B cell (primary cell): ENCODE results near the gene COL25A1. TPM values are rescaled to one million over a fixed set of nuclear protein-coding genes. Genes with fewer than 3 reads are reported as not detected.

Experiments used
- ATAC-seq: fragments of 200-7000 bp; cut with Tn5 transposase; one replicate; pipeline ENCODE4 v1.10.0; 2021; ENCODE audit warnings: low read depth, mild to moderate bottlenecking, moderate number of reproducible peaks, moderate library complexity
- CTCF ChIA-PET: fragments of 350-600 bp; sonication (Branson Sonifier 250); formaldehyde crosslinking; loops from one replicate; lab custom pipeline; 2021; ENCODE audit warnings: antibody characterized with exemption, inconsistent platforms; lab: Charles Lee
- POLR2A ChIA-PET: fragments of 350-600 bp; sonication (Branson Sonifier 250); formaldehyde crosslinking; loops from one replicate; lab custom pipeline; 2021; ENCODE audit warnings: antibody characterized with exemption; lab: Charles Lee
- DNase-seq: peaks from one replicate; pipeline ENCODE4 v3.0.0; 2013
- H2AFZ ChIP-seq: 2 replicates; pipeline ENCODE4 v1.6.1; 2012; ENCODE audit warnings: mild to moderate bottlenecking, low read depth, low read length; ENCODE audit not compliant: insufficient read depth, poor library complexity, severe bottlenecking
- H3K27ac ChIP-seq, 2 donors: 1 replicate in 1 of 2; 2 replicates in 1 of 2; pipeline ENCODE4 v1.5.1; 2012 to 2013; ENCODE audit warnings: low read length in 2 of 2, mild to moderate bottlenecking in 2 of 2, moderate library complexity in 1 of 2
- H3K27me3 ChIP-seq, 4 experiments: fragments of 200-600 bp in 1 of 4; sonication (generic) in 1 of 4; replicated peaks in 1 of 4; 1 replicate in 2 of 4; 2 replicates in 2 of 4; pipeline versions ENCODE4 v1.6.1 to v1.7.0; 2013 to 2016; ENCODE audit warnings: low read length in 3 of 4, mild to moderate bottlenecking in 2 of 4, mixed read lengths in 1 of 4, moderate library complexity in 1 of 4; ENCODE audit not compliant: insufficient read depth in 4 of 4, control insufficient read depth in 3 of 4; ENCODE audit errors: control extremely low read depth in 1 of 4
- H3K36me3 ChIP-seq, 2 experiments: replicated peaks in 1 of 2; 1 replicate in 1 of 2; 2 replicates in 1 of 2; pipeline versions ENCODE4 v1.6.1 to v1.7.1; 2013; ENCODE audit warnings: low read length in 1 of 2; ENCODE audit not compliant: insufficient read depth in 2 of 2, control insufficient read depth in 1 of 2; ENCODE audit errors: control extremely low read depth in 1 of 2, extremely low read depth in 1 of 2
- H3K4me1 ChIP-seq, 2 donors: fragments of 200-600 bp in 1 of 2; sonication (generic) in 1 of 2; 1 replicate in 1 of 2; 2 replicates in 1 of 2; pipeline versions ENCODE4 v1.5.1 to v1.6.1; 2013 to 2017; ENCODE audit warnings: low read length in 2 of 2; ENCODE audit not compliant: control insufficient read depth in 2 of 2, insufficient read depth in 2 of 2
- H3K4me2 ChIP-seq: replicated peaks from 2 replicates; pipeline ENCODE3; 2012; ENCODE audit warnings: mild to moderate bottlenecking, low read depth, low read length; ENCODE audit not compliant: poor library complexity, severe bottlenecking
- H3K4me3 ChIP-seq, 5 experiments: fragments of 200-600 bp in 1 of 5; sonication (generic) in 1 of 5; 1 replicate in 3 of 5; 2 replicates in 2 of 5; pipeline versions ENCODE4 v1.5.1 to v1.7.0; 2011 to 2016; ENCODE audit warnings: low read length in 4 of 5, mild to moderate bottlenecking in 4 of 5, low read depth in 2 of 5, control low read depth in 1 of 5, moderate library complexity in 1 of 5; ENCODE audit not compliant: insufficient read depth in 1 of 5; ENCODE audit errors: control extremely low read depth in 1 of 5, extremely low read depth in 1 of 5
- H3K79me2 ChIP-seq: fragments of 200-600 bp; sonication (generic); one replicate; pipeline ENCODE4 v1.6.0; 2016; ENCODE audit warnings: low read length; ENCODE audit not compliant: control insufficient read depth, insufficient read depth
- H3K9ac ChIP-seq: fragments of 200-600 bp; sonication (generic); 2 replicates; pipeline ENCODE4 v1.6.1; 2017; ENCODE audit warnings: mild to moderate bottlenecking, low read length, moderate library complexity
- H3K9me3 ChIP-seq, 3 donors: one replicate each; pipeline versions ENCODE4 v1.6.1 to v1.7.1; 2013; ENCODE audit warnings: low read length in 2 of 3; ENCODE audit not compliant: control insufficient read depth in 2 of 3, insufficient read depth in 1 of 3; ENCODE audit errors: control extremely low read depth in 1 of 3
- H4K20me1 ChIP-seq: 2 replicates; pipeline ENCODE4 v1.6.0; 2012; ENCODE audit warnings: mild to moderate bottlenecking, low read length; ENCODE audit not compliant: insufficient read depth, control insufficient read depth, poor library complexity, severe bottlenecking
- H3K27ac Mint-ChIP-seq: one replicate; pipeline ENCODE4 v1.8.0; 2021; ENCODE audit warnings: mixed read lengths
- H3K27me3 Mint-ChIP-seq: one replicate; pipeline ENCODE4 v1.8.0; 2021; ENCODE audit warnings: mixed read lengths
- H3K4me1 Mint-ChIP-seq: one replicate; pipeline ENCODE4 v1.8.0; 2021; ENCODE audit warnings: mixed read lengths
- H3K4me3 Mint-ChIP-seq: one replicate; pipeline ENCODE4 v1.8.0; 2021; ENCODE audit warnings: mixed read lengths
- H3K9me3 Mint-ChIP-seq: one replicate; pipeline ENCODE4 v1.8.0; 2022; ENCODE audit warnings: mixed read lengths; ENCODE audit not compliant: insufficient read depth
- CTCF ChIP-seq: fragments of 200-600 bp; IDR thresholded peaks from one replicate; pipeline ENCODE4 v1.8.0; 2022; ENCODE audit warnings: antibody characterized with exemption, mild to moderate bottlenecking
- EZH2 ChIP-seq: IDR thresholded peaks from 2 replicates; pipeline ENCODE4 v1.6.1; 2012; ENCODE audit warnings: borderline replicate concordance, low read depth, mild to moderate bottlenecking, moderate library complexity, low read length; ENCODE audit not compliant: insufficient read depth, poor library complexity, severe bottlenecking
- WGBS: methylation state at CpG from one replicate; pipeline ENCODE4 v1.1.5; 2013; ENCODE audit warnings: missing lambda C conversion rate; ENCODE audit not compliant: insufficient coverage; 5-methylcytosine and 5-hydroxymethylcytosine counted together
- intact Hi-C: fragments of 100-400 bp; cut with micrococcal nuclease; formaldehyde crosslinking; loops from one replicate; pipeline ENCODE4 v1.10.0; 2022
- polyA plus RNA-seq: library from polyadenylated mRNA; depleted of rRNA; stranded (reverse); fragments of >200 nt; gene quantifications from 2 replicates; pipeline ENCODE4 v1.2.3, GENCODE V29; 2012
- total RNA-seq, 2 donors: library from RNA; stranded (reverse); fragments of 120-200 nt in 1 of 2; gene quantifications; 1 replicate in 1 of 2; 2 replicates in 1 of 2; pipeline versions ENCODE4 v1.2.3 to v1.2.4, GENCODE V29; 2013 to 2022

Gene COL25A1
- total and polyA plus RNA-seq, 2 donors (not counting 1 experiment from before 2014, with no cell fraction given): not detected

- Histone ChIP-seq H3K9me3 (no peaks in the 10 kb centered on the region), H3K36me3 (no peaks in the 10 kb centered on the region), H2AFZ (no peak overlapping the region), H3K27ac (no peak overlapping the region), H3K4me3 (no peak overlapping the region), H3K27me3 (no peaks in the 10 kb centered on the region), H3K9ac (no peak overlapping the region), H3K4me2 (no peak overlapping the region), H3K79me2 (no peaks in the 10 kb centered on the region), H3K4me1 (no peaks in the 10 kb centered on the region), H4K20me1 (no peaks in the 10 kb centered on the region)
- Mint-ChIP-seq H3K4me1 (no peaks in the 10 kb centered on the region), H3K4me3 (no peak overlapping the region), H3K9me3 (no peaks in the 10 kb centered on the region), H3K27ac (no peak overlapping the region), H3K27me3 (no peaks in the 10 kb centered on the region)
- intact Hi-C loops: no loop called here
- DNase-seq: no peak
- POLR2A ChIA-PET: no interaction called here
- CTCF ChIA-PET: interaction anchor here (0.6 kb wide), 1 partner anchor 387 kb away, joined by 3 read pairs; no protein-coding TSS in a partner anchor
- no CpG with 5 or more reads among the region's 1 CpG for WGBS
- TF ChIP-seq CTCF: no peak
- no peak for ATAC-seq
Observed at GRCh38 chr4:109094056-109094455, 208.4 kb downstream of the COL25A1 start.

- H3K9ac ChIP-seq: no peak overlapping the region
- no peak overlapping the region for H3K27ac ChIP-seq
- Mint-ChIP-seq H3K4me1 (no peaks in the 10 kb centered on the region), H3K4me3 (no peak overlapping the region), H3K9me3 (no peaks in the 10 kb centered on the region), H3K27ac (no peak overlapping the region), H3K27me3 (no peaks in the 10 kb centered on the region)
- intact Hi-C loops: no loop called here
- H3K27me3 ChIP-seq: no peaks in the 10 kb centered on the region
- POLR2A ChIA-PET: no interaction called here
- ATAC-seq (no peak), DNase-seq (no peak)
- TF ChIP-seq CTCF: no peak
- TF ChIP-seq EZH2: no peak
- CTCF ChIA-PET: no interaction called here
- H3K4me3 ChIP-seq: no peak overlapping the region
- no peaks in the 10 kb centered on the region for H3K79me2 ChIP-seq
- no peaks in the 10 kb centered on the region for H3K9me3 ChIP-seq
- no peak overlapping the region for H3K4me2 ChIP-seq
- no peaks in the 10 kb centered on the region for H4K20me1 ChIP-seq
- H3K36me3 ChIP-seq: no peaks in the 10 kb centered on the region
- whole genome bisulfite sequencing: 96% methylated on average over 7 of the region's 9 CpGs
- H3K4me1 ChIP-seq: no peaks in the 10 kb centered on the region
- H2AFZ ChIP-seq: no peak overlapping the region
Observed at GRCh38 chr4:109091727-109092409, 210.6 kb downstream of the COL25A1 start.
